T-helper 22 cell (primary cell): ENCODE data around the gene DMRTA1.
"Not testable (repeated sequence)": the region's sequence is repeated elsewhere in the genome, so short reads cannot be mapped to it uniquely, and the experiment has no call there.

ENCODE experiments used
- DNase-seq: peaks from one replicate; pipeline ENCODE4 v3.0.0-alpha.2; 2020; ENCODE audit warnings: low read depth

DMRTA1 gene

GRCh38 chr9:22446589-22446949, at the start of gene DMRTA1:
DMRTA1 (plus strand) TSS chr9:22446824; CDS start chr9:22447066, 242 bp downstream.
- DNase-seq: no peak

- no peak for DNase-seq
Observed at GRCh38 chr9:22401671-22402070, 45.0 kb upstream of the DMRTA1 start.

GRCh38 chr9:22405869-22406659, 40.6 kb upstream of the DMRTA1 start:
- DNase-seq: no peak

- no peak for DNase-seq
Observed at GRCh38 chr9:22413884-22414283, 32.7 kb upstream of the DMRTA1 start.

GRCh38 chr9:22415941-22416691, 30.5 kb upstream of the DMRTA1 start:
- no peak for DNase-seq

- DNase-seq: no peak
Observed at GRCh38 chr9:22416692-22417060, 29.9 kb upstream of the DMRTA1 start.

GRCh38 chr9:22423566-22423965, 23.1 kb upstream of the DMRTA1 start:
- no peak for DNase-seq

GRCh38 chr9:22424616-22425015, 22.0 kb upstream of the DMRTA1 start:
- no peak for DNase-seq

GRCh38 chr9:22425551-22425950, 21.1 kb upstream of the DMRTA1 start:
- no peak for DNase-seq

GRCh38 chr9:22427226-22427880, 19.3 kb upstream of the DMRTA1 start:
- no peak for DNase-seq

- DNase-seq: no peak
Observed at GRCh38 chr9:22433691-22434090, 12.9 kb upstream of the DMRTA1 start.

- DNase-seq: not testable (repeated sequence)
Observed at GRCh38 chr9:22435252-22435651, 11.4 kb upstream of the DMRTA1 start.

GRCh38 chr9:22437461-22438067, 9.1 kb upstream of the DMRTA1 start:
- not testable (repeated sequence) for DNase-seq

- no peak for DNase-seq
Observed at GRCh38 chr9:22440841-22441240, 5.8 kb upstream of the DMRTA1 start.

GRCh38 chr9:22446950-22447617, 460 bp downstream of the DMRTA1 start:
- DNase-seq: no peak

GRCh38 chr9:22447618-22448305, 1.1 kb downstream of the DMRTA1 start:
- no peak for DNase-seq

- no peak for DNase-seq
Observed at GRCh38 chr9:22449719-22450118, 3.1 kb downstream of the DMRTA1 start.

GRCh38 chr9:22452415-22453010, 5.9 kb downstream of the DMRTA1 start:
- no peak for DNase-seq

GRCh38 chr9:22454016-22454415, 7.4 kb downstream of the DMRTA1 start:
- no peak for DNase-seq

- DNase-seq: no peak
Observed at GRCh38 chr9:22455181-22455580, 8.6 kb downstream of the DMRTA1 start.

GRCh38 chr9:22457448-22457847, 10.8 kb downstream of the DMRTA1 start:
- no peak for DNase-seq
